ENCODE data around the gene ENO3. TPM values are rescaled to one million over a fixed set of nuclear protein-coding genes. Genes with fewer than 3 reads are reported as not detected.

ENO3 gene
- total RNA-seq, 1 experiment from 2014 or later, result 5.2 TPM

GRCh38 chr17:4982305-4982704 lies 31.4 kb downstream of the ENO3 start:
- H3K27ac ChIP-seq, result no peak overlapping the region
- H3K36me3 ChIP-seq, result peaks cover 67% of the 10 kb centered on the region
- DNase-seq (ENCODE audit: low read depth in 1 of 2, low spot score in 2 of 2), result no peak
- H3K27me3 ChIP-seq (replicated peaks), result no peaks in the 10 kb centered on the region
- no peaks in the 10 kb centered on the region for H3K9me3 ChIP-seq (replicated peaks)
- no peak overlapping the region for H3K4me3 ChIP-seq
- peaks cover 48% of the 10 kb centered on the region for H3K4me1 ChIP-seq (replicated peaks)

- Histone ChIP-seq H3K27me3 (replicated peaks) (no peaks in the 10 kb centered on the region), H3K4me3 (peak overlapping the region; percentile 60), H3K9me3 (replicated peaks) (no peaks in the 10 kb centered on the region), H3K36me3 (peaks cover 35% of the 10 kb centered on the region), H3K27ac (peak overlapping the region; percentile 52), H3K4me1 (replicated peaks) (peaks cover 58% of the 10 kb centered on the region)
- peak in 1 of 2 experiments; percentile 25 for DNase-seq (ENCODE audit: low read depth in 1 of 2, low spot score in 2 of 2)
These were observed 35.5 kb downstream of the ENO3 start for GRCh38 chr17:4986403-4986802.

- Histone ChIP-seq H3K4me1 (replicated peaks) (peaks cover 58% of the 10 kb centered on the region), H3K36me3 (peaks cover 31% of the 10 kb centered on the region)
- DNase-seq (ENCODE audit: low read depth in 1 of 2, low spot score in 2 of 2), result peak; percentile 88 to 89
These were observed 36.2 kb downstream of the ENO3 start, which contains the start of gene CAMTA2 for GRCh38 chr17:4986951-4987766. CAMTA2 (minus strand) TSS chr17:4987675; CDS start chr17:4986222, 1,453 bp downstream.

GRCh38 chr17:4987767-4988567 lies 37.0 kb downstream of the ENO3 start:
- Histone ChIP-seq H3K27ac (peak overlapping the region; percentile 52), H3K4me3 (peak overlapping the region; percentile 60), H3K27me3 (replicated peaks) (no peaks in the 10 kb centered on the region), H3K36me3 (peaks cover 23% of the 10 kb centered on the region), H3K9me3 (replicated peaks) (no peaks in the 10 kb centered on the region), H3K4me1 (replicated peaks) (peaks cover 50% of the 10 kb centered on the region)
- DNase-seq (ENCODE audit: low read depth in 1 of 2, low spot score in 2 of 2), result no peak

More at GRCh38 chr17:4986951-4987766, 36.2 kb downstream of the ENO3 start, which contains the start of gene CAMTA2:
- peak within 1 kb of the TSS; percentile 52 for H3K27ac ChIP-seq
- no peaks in the 10 kb centered on the region for H3K9me3 ChIP-seq (replicated peaks)
- peak within 1 kb of the TSS; percentile 60 for H3K4me3 ChIP-seq
- H3K27me3 ChIP-seq (replicated peaks), result no peaks in the 10 kb centered on the region

GRCh38 chr17:4994081-4994595 lies 43.2 kb downstream of the ENO3 start:
- peaks cover 11% of the 10 kb centered on the region for H3K36me3 ChIP-seq
- no peaks in the 10 kb centered on the region for H3K27me3 ChIP-seq (replicated peaks)
- H3K27ac ChIP-seq, result no peak overlapping the region
- no peak for DNase-seq (ENCODE audit: low read depth in 1 of 2, low spot score in 2 of 2)
- H3K4me1 ChIP-seq (replicated peaks), result peaks cover 10% of the 10 kb centered on the region
- H3K4me3 ChIP-seq, result no peak overlapping the region
- H3K9me3 ChIP-seq (replicated peaks), result no peaks in the 10 kb centered on the region

- peak within 1 kb of the TSS; percentile 74 for H3K4me3 ChIP-seq
- H3K36me3 ChIP-seq, result peaks cover 44% of the 10 kb centered on the region
- peak; percentile 90 to 97 for DNase-seq (ENCODE audit: low read depth in 1 of 2, low spot score in 2 of 2)
- no peaks in the 10 kb centered on the region for H3K27me3 ChIP-seq (replicated peaks)
- H3K27ac ChIP-seq, result peak within 1 kb of the TSS; percentile 67
- peaks cover 16% of the 10 kb centered on the region for H3K4me1 ChIP-seq (replicated peaks)
- H3K9me3 ChIP-seq (replicated peaks), result no peaks in the 10 kb centered on the region
These were observed 46.5 kb downstream of the ENO3 start, which contains the start of the genes INCA1 and KIF1C for GRCh38 chr17:4997302-4998026. INCA1 (minus strand) TSS chr17:4997522; CDS start chr17:4994437, 3,085 bp downstream. KIF1C (plus strand) TSS chr17:4997950; CDS start chr17:5000247, 2,297 bp downstream.

GRCh38 chr17:4998027-4998731 lies 47.3 kb downstream of the ENO3 start:
- H3K27ac ChIP-seq, result peak overlapping the region; percentile 67
- DNase-seq (ENCODE audit: low read depth in 1 of 2, low spot score in 2 of 2), result peak in 1 of 2 experiments; percentile 57
- H3K4me3 ChIP-seq, result peak overlapping the region; percentile 74
- H3K4me1 ChIP-seq (replicated peaks), result peaks cover 16% of the 10 kb centered on the region
- H3K9me3 ChIP-seq (replicated peaks), result no peaks in the 10 kb centered on the region
- H3K27me3 ChIP-seq (replicated peaks), result no peaks in the 10 kb centered on the region
- peaks cover 51% of the 10 kb centered on the region for H3K36me3 ChIP-seq

- Histone ChIP-seq H3K27me3 (replicated peaks) (no peaks in the 10 kb centered on the region), H3K27ac (peak overlapping the region; percentile 67; the same call in 1 of the 2 replicates), H3K4me3 (peak overlapping the region; percentile 74), H3K4me1 (replicated peaks) (peaks cover 16% of the 10 kb centered on the region), H3K9me3 (replicated peaks) (no peaks in the 10 kb centered on the region), H3K36me3 (peaks cover 58% of the 10 kb centered on the region)
- DNase-seq (ENCODE audit: low read depth in 1 of 2, low spot score in 2 of 2), result no peak
These were observed 48.0 kb downstream of the ENO3 start for GRCh38 chr17:4998732-4999429.

GRCh38 chr17:4999430-5000093 lies 48.6 kb downstream of the ENO3 start:
- peaks cover 16% of the 10 kb centered on the region for H3K4me1 ChIP-seq (replicated peaks)
- no peaks in the 10 kb centered on the region for H3K9me3 ChIP-seq (replicated peaks)
- no peak overlapping the region for H3K27ac ChIP-seq
- H3K27me3 ChIP-seq (replicated peaks), result no peaks in the 10 kb centered on the region
- peak overlapping the region; percentile 74 for H3K4me3 ChIP-seq
- peaks cover 65% of the 10 kb centered on the region for H3K36me3 ChIP-seq
- DNase-seq (ENCODE audit: low read depth in 1 of 2, low spot score in 2 of 2), result no peak

- Histone ChIP-seq H3K27ac (no peak overlapping the region), H3K4me1 (replicated peaks) (peaks cover 16% of the 10 kb centered on the region), H3K4me3 (peak overlapping the region; percentile 74; the same call in 1 of the 2 replicates), H3K36me3 (peaks cover 72% of the 10 kb centered on the region), H3K9me3 (replicated peaks) (no peaks in the 10 kb centered on the region), H3K27me3 (replicated peaks) (no peaks in the 10 kb centered on the region)
- DNase-seq (ENCODE audit: low read depth in 1 of 2, low spot score in 2 of 2), result no peak
These were observed 49.3 kb downstream of the ENO3 start for GRCh38 chr17:5000237-5000639.

- peaks cover 92% of the 10 kb centered on the region for H3K36me3 ChIP-seq
- peaks cover 10% of the 10 kb centered on the region for H3K4me1 ChIP-seq (replicated peaks)
- H3K27ac ChIP-seq, result no peak overlapping the region
- no peaks in the 10 kb centered on the region for H3K27me3 ChIP-seq (replicated peaks)
- H3K9me3 ChIP-seq (replicated peaks), result no peaks in the 10 kb centered on the region
- DNase-seq (ENCODE audit: low read depth in 1 of 2, low spot score in 2 of 2), result no peak
- no peak overlapping the region for H3K4me3 ChIP-seq
These were observed 51.3 kb downstream of the ENO3 start for GRCh38 chr17:5002121-5002788.

Data from SJSA1 (cell line).